HG03045 (cell line): ENCODE results near the gene IBA57.
"Not testable (repeated sequence)": the region's sequence is repeated elsewhere in the genome, so short reads cannot be mapped to it uniquely, and the experiment has no call there.

Source experiments
- ATAC-seq: cut with Tn5 transposase; IDR thresholded peaks from one replicate; pipeline ENCODE4 v1.9.1; 2021; ENCODE audit warnings: mild to moderate bottlenecking, moderate library complexity; ENCODE audit not compliant: unreplicated experiment

IBA57 gene

DNA sequence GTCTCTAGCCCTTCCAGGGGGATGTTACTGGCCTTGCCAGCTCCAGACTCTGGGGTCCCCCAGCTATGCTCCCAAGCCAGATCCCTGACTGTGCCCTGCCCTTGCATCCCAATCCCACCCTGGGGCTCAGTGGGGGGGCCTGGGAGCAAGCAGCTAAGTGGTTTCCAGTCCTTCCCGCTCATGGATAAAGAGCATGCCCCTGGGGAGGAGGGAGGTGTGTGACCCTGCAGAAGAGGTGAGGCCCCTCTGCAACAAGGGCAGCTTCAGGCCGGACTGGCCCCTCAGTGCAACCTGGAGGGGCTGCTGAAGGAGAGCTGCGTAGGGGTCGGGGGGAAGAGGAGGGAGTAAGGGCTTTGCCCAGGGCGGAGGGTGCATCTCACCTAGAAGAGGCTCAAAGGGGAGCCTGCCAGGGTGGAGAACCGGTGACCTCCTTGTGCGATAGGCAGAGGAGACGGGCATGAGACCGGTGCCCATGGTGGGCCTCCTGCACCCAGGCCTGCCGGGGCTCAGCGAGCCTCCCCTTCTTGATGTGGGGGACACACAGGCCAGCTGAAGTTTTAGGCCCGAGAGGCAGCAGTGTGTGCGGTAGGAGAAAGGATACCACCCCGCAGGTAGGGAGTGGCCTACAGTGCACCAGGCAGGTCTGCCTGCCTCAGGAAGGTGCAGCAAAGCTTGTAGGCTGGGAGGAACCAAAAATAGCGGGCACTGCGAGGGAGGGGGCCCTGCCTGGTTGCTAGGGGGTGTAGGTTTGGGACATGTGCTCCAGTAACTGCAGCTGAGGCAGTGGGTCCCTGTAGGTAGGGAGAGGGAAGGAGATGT, 45.3 kb downstream of the IBA57 start:
- no peak for ATAC-seq

DNA sequence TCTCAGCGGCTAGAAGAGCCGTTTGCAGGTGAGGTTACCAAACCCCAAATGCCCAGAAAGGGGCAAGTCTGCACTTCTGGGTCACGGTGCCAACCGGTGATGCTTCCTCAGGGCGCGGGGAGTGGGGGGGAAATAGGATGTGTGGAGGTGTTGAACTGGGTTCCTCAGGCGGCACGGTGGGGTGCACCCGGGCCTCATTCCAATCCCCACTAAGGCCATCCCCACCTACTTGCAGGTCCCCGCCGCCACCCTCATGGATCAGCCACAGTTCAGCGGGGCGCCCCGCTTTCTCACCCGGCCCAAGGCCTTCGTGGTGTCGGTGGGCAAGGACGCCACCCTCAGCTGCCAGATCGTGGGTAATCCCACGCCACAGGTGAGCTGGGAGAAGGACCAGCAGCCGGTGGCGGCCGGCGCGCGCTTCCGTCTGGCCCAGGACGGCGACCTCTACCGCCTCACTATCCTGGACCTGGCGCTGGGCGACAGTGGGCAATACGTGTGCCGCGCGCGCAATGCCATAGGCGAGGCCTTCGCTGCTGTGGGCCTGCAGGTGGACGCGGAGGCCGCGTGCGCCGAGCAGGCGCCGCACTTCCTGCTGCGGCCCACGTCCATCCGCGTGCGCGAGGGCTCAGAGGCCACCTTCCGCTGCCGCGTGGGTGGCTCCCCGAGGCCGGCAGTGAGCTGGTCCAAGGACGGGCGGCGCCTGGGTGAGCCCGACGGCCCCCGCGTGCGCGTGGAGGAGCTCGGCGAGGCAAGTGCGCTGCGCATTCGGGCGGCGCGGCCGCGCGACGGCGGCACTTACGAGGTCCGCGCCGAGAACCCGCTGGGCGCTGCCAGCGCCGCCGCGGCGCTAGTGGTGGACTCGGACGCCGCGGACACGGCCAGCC, 46.2 kb downstream of the IBA57 start:
- no peak for ATAC-seq

DNA sequence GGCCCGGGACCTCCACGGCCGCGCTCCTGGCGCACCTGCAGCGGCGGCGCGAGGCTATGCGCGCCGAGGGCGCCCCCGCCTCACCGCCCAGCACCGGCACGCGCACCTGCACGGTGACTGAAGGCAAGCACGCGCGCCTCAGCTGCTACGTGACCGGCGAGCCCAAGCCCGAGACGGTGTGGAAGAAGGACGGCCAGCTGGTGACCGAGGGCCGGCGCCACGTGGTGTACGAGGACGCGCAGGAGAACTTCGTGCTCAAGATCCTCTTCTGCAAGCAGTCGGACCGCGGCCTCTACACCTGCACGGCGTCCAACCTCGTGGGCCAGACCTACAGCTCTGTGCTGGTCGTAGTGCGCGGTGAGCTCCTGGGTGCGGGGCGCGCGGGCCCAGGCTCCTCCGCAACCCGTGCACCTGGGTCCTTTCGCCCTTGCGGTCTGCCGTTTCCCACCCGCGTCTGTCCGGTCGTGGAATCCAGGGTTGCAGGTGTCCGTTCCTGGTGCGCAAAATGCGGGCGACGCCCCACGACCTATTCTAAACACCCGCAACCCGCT, 46.9 kb downstream of the IBA57 start:
- ATAC-seq, result no peak

DNA sequence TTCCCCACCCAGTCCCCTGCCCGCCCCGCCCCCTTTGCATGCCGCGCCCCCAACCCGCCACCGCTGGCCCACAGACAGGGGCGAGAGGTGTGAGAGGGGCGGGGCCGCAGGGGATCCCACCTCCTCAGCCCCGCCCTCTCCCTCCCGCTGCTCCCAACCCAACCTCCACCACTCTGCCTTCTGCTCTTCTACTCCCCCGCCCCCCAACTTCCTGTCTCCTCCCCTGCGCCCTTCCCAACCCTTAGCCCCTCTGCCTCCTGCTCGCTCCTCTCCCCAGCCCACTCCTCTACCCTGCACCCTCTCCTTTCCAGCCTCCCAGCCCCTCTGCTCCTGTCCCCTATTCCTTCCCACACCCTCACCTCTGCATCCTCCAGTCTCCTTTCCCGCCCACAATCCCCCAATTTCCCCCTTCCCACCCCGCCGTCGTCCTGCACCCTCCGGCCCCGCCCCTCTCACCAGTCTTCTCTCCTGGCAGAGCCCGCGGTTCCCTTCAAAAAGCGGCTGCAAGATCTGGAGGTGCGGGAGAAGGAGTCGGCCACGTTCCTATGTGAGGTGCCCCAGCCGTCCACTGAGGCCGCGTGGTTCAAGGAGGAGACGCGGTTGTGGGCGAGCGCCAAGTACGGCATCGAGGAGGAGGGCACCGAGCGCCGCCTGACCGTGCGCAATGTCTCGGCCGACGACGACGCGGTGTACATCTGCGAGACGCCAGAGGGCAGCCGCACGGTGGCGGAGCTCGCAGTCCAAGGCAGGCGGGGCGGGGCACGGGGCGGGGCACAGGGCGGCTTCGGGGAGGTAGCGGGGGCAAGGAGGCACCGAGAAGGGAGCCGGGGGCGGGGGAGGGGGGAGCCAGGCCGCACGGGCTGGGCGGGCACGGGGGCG, 47.6 kb downstream of the IBA57 start:
- peak; percentile 88 for ATAC-seq

DNA sequence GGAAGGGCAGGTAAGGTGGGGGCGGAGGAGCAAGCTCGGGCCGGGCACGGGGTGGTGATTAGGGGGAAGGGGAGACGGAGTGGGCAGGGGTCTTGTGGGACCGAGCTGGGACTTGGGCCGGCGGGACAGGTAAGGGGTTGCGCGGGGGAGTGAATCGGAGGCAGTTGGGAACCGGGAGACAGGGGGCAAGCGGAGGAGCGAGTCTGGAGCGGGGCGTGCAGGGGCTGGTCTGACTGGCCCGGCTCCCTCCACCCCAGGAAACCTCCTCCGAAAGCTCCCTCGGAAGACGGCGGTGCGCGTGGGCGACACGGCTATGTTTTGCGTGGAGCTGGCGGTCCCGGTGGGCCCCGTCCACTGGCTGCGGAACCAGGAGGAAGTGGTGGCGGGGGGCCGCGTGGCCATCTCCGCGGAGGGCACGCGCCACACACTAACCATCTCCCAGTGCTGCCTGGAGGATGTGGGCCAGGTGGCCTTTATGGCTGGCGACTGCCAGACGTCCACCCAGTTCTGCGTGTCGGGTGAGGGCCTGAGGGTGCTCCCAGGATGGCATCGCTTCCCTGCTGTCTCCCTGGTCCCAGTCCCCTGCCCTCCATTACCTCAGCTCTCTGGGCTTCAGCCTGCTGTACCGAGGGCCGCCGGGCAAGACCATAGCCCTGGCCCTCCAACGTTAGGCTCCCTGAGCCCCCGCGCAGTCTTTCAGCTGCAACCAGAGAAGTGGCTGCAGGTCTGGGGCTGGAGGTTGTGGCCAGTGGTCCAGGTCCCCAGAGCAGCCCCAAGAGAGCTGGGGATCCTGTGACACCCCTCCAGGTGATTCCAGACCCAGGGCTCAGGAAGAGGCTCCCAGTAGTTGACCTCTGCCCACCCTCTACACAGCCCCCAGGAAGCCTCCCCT, 48.6 kb downstream of the IBA57 start:
- no peak for ATAC-seq

DNA sequence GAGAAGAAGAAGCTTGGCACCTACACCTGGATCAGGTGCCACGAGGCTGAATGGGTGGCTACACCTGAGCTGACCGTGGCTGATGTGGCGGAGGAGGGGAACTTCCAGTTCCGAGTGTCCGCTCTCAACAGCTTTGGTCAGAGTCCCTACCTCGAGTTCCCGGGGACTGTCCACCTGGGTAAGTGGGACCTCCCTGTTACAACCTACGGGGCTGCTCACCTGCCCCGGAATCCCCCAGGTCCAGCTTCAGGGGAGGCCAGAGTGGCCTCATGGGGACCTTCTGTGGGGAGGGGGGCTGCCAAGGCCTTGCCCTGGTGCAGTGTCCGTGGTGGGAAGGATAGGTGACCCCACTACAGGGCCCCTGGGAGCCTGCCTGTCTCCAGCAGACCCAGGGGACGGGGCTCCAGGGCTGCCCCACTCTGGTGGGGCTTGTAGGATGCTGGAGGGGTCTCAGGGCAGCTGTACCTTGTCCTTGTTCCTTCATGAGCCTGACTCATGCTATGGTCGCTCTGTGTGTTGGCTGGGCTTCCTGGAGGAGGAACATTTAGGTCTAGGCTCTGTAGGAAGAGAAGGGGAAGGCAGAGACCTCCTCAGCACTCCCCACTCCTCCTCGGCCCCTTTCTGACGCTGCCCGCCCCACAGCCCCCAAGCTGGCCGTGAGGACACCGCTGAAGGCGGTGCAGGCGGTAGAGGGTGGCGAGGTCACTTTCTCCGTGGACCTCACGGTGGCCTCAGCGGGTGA, 49.5 kb downstream of the IBA57 start:
- ATAC-seq, result no peak

DNA sequence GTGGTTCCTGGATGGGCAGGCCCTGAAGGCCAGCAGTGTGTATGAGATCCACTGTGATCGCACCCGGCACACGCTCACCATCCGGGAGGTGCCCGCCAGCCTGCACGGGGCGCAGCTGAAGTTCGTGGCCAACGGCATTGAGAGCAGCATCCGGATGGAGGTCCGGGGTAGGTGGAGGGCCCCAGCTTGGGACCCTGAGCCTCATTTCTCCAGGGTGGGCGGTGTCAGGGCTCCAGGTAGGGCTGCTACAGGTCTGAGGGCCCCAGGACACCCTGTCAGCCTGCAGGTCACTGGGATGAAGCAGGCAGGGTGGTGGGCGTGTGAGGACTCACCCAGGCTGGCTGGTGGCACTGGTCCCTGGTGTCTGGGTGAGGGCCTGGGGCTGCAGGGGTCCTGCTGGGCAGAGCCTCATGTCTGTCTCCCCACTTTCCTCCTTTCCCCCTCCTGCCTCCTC, 50.1 kb downstream of the IBA57 start:
- no peak for ATAC-seq

DNA sequence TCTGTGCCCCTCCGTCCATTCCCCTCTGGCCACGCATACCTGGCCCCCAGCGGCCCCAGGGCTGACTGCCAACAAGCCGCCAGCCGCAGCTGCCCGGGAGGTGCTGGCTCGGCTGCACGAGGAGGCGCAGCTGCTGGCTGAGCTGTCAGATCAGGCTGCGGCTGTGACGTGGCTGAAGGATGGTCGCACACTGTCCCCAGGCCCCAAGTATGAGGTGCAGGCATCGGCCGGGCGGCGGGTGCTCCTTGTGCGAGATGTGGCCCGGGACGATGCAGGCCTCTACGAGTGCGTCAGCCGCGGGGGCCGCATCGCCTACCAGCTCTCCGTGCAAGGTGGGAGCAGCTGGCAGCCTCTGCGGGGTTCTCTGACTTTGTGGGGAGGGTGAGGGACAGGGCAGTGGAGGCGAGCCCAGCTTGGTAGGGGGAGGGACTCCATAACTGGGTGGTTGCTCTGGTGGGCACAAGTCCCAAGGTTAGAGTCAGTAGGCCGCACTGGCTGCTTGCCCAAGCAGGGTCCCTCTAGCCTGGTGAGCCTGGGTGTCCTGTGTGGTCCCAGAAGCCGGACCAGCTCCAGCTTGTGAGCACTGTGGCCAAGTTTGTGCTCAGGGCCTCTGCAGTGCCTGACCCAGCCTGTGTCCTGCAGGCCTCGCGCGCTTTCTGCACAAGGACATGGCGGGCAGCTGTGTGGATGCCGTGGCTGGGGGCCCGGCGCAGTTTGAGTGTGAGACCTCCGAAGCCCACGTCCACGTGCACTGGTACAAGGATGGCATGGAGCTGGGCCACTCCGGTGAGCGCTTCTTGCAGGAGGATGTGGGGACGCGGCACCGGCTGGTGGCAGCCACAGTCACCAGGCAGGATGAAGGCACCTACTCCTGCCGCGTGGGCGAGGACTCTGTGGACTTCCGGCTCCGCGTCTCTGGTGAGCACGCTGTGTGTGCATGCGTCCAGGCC, 51.0 kb downstream of the IBA57 start:
- ATAC-seq, result no peak

DNA sequence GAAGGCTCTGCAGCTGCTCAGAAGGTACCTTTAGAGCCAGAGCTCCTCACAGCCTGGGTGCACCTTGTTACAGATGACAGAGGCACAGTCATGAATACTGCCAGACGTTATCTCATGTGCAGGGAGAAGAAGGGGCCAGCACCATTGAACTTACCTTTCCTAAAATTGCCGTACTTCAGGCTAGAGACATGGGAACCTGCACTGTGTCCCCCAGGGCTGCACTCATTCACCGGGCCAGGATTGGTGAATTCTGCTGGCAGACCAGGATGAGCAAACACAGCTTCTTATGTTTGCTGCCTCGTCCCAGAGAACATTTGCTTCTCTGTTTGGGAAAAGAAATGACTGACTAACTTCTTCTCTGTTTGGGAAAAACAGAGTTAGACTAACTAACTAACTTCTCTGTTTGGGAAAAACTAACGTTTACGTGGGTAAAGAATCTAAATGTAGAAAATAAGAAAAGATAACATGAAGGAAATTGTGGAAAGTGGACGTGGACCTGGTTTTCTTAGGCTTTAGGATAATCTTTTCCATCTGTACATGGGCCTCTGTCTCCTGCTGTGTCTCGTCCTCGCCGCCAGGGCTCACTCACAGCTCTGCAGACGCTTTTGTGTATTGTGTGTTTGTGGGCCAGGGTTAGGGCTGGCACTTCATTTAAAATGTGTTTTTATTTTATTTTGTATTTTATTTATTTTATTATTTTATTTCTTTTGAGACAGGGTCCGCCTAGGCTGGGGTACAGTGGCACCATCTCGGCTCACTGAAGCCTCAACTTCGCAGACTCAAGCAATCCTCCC, 52.1 kb downstream of the IBA57 start:
- ATAC-seq, result no peak

DNA sequence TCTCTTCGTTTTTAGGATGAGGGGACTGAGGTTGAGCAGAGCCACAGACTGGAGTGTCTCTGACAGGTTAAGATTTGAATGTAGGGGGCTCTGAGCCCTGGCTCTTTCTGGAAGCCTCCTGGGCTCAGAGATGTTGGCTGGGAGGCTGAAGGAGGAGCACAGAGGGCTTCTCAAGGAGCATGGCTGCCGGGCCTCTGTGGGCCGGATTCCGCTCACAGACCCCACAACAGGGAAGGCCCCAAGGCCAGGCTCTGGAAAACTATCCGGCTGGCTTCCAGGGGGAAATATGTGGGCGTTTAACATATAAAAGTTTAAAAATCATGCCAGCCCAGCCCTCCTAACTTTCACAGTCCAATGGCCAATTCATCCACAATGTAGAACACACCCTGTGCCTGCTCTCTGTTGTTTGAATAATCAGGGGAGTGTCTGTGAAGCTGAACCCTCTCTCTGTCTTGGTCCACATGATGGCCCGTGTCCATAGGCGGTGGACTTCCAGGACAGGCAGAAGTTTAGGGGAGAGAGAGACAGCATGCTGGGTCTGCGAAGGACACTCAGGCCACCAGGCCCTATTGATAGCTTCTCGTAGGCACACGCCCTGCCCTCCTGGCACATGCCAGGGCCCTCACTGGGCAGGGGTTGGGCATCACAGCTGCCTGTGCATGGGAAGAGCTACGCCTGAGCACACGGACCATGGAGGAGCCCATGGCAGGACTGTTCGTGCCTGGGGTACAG, 53.1 kb downstream of the IBA57 start:
- no peak for ATAC-seq

DNA sequence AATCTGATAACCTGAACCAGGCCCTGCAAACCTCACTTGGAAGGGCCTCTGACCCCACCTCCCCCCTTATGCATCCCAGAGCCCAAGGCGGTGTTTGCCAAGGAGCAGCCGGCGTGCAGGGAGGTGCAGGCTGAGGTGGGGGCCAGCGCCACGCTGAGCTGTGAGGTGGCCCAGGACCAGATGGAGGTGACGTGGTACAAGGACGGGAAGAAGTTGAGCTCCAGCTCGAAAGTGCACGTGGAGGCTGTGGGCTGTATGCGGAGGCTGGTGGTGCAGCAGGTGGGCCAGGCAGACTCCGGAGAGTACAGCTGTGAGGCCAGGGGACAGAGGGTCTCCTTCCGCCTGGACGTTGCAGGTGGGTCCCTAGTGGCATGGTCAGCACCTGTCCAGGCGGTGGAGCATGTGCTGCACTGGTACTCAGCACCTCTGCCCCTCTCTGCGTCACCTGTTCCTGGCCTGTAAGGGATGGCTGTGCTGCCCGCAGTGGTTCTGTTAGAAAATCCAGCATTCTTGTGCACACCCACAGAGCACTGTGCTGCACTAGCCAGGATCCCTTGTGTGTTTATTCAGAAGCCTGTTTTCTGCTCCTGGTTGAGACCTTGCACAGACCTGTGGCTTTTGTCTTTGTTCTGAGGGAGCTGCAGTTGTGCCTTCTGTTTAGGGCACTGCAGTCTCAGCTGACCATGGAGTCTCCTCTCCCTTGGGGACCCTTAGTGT, 53.8 kb downstream of the IBA57 start:
- no peak for ATAC-seq

DNA sequence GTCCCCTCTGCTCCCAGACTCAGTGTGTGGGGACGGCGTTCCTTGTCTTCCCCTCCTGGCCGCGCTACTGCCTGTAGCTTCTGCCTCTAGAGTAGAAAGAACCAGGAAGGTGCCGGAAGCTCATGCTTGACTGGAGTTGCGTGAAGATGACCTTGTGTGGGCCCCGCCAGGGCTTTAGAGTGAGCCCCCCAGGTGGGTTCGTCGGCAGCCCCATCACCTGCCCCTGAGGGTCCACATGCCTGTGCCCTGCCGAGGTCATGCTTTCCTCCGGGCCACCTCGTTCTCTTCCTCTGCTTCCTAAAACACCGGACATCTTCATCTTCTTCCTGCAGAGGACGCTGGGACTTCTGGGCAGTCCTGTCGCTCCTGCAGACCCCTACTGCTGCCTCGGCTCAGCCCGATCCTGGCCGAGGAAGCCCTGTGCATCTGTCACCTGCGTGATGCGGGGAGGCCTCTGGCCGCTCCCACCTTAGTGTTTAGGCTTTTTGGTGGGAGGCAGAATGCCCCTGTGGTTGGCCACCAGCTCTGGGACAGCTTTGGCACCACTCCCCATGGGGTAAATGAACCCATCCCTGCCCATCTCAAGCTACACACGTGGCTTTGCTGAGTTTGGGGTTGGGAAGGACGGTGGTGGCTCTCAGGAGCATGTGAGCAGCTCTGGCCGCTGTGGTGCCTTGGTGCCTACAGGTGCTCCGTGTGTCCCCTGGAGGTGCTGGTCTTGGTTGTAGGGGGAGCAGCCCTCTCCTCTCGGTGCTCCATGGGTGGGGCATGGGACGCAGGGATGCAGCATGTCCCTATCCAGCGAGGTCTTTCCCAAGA, 54.6 kb downstream of the IBA57 start:
- no peak for ATAC-seq

DNA sequence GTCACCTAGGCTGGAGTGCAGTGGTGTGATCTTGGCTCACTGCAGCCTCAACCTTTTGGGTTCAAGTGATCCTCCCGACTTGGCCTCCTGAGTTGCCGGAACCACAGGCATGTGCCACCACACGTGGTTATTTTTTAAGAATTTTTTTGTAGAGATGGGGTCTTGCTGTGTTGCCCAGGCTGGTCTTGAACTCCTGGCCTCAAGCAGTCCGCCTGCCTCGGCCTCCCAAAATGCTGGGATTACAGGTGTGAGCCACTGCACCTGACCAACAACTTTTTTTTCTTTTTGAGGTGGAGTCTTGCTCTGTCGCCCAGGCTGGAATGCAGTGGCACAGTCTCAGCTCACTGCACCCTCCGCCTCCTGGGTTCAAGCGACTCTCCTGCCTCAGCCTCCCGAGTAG, 55.5 kb downstream of the IBA57 start:
- not testable (repeated sequence) for ATAC-seq

DNA sequence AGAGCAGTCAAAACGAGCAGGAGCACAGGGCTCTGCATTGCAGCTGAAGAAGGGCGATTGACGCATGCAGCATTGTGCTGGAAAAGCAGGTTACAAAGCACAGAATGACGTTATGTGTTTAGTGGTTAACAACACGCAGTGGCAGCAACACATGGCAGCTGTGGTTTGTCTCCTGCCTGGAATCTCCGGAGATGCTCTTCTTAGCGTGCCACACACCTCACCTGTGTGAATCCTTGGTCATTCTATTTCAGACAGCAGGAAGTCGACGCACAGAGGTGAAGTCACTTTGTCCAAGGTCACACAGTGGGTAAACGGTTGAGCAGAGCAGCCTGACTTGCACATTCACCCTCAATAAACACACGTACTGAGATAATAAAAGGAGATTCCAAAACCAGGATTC, 56.9 kb downstream of the IBA57 start:
- no peak for ATAC-seq
